Stimulated activated CD4-positive, alpha-beta T cell treated with anti-CD3 and anti-CD28 coated beads, Interleukin-1b, Interleukin-23, amount 100 ng/mL, for 48 hours (primary cell): Measurements from ENCODE around the gene ANKRD63.

Source experiments
- DNase-seq: peaks from one replicate; pipeline ENCODE4 v3.0.0-alpha.2; 2020

The ANKRD63 gene

DNA sequence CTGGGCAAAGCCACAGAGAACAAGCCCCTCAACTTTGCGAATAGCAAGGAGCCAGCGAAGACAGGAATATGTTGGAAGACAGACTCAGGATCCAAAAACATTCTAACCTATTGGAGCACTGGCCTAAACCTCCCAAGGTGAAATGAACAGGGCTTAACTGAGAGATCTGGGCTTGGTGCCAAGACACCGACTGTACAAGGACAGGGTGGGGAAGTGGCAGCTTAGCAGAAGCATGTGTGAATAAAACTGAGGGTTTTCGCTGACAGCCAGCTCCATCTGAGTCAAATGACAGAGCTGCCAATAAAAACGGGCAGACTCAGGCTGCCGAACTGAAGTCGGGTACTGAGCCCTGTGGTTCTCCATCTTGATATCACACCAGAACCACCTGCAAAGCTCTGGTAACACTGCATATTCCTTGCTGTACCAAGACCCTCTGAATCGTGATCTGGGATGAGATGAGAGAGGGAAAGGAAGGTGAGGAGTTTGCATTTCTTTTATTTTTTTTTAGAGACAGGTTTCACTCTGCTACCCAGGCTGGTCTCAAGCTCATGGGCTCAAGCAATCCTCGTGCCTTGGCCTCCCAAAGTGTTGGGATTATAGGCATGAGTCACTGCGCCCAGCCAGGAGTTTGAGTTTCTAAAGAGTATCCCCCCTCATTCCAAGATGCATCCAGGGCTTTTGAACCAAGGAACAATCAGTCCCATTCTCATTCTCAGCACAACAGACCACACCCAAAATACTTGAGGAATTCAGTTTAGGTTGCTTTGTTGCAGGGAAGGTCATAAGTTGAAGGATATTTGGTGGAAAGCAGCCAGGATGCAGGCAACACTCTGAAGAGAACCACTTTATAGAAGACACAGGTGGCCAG, 30.9 kb upstream of the ANKRD63 start:
- DNase-seq, result no peak

DNA sequence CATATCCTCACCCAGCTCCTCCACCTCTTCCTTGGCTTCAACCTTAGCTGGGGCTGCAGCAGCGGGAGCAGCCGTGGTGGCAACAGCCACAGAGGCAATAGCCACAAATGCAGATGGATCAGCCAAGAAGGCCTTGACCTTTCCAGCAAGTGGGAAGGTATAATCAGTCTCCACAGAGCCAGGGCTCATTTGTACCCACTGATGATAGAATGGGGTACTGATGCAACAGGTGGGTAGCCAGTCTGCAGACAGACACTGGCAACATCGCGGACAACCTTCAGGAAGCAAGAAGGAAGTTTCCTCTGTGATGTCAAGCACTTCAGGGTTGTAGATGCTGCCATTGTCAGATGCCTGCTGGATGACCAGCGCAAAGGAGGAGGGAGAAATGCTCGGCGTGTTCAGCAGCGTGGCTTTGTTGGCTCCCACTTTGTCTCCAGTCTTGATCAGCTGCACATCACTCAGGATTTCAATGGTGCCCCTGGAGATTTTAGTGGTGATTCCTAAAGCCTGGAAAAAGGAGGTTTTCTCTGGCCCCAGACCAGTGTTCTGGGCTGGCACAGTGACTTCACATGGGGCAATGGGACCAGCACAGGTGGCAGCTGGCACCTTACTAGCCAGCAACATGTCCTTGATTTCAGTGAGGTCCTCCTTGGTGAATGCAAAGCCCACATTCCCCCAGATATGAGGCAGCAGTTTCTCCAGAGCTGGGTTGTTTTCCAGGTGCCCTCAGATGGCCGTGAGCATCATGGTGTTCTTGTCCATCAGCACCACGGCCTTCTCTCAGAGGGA, 29.7 kb upstream of the ANKRD63 start:
- no peak for DNase-seq

DNA sequence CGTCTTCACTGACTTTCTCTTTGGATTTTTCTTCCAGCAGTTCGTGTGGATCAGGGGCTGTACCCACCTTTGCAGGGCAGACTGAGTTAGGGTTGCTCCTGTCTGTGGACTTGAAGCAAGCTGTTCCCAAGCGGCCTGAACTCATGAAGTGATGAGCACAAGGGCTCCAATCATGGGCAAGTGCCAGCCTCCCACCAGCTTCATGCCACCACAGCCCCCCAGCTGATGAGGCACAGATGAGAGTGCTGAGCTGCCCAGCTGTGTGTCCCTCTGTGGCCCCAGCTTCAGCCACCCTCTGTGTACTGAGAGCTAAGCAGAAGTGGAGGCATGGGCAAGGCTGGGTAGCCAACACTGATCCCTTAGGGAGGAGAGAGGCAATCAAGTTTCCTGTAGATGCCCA, 28.1 kb upstream of the ANKRD63 start:
- no peak for DNase-seq

GRCh38 chr15:40310001-40310959, 27.4 kb upstream of the ANKRD63 start:
- peak; percentile 71 for DNase-seq

- no peak for DNase-seq
These were observed 26.5 kb upstream of the ANKRD63 start for GRCh38 chr15:40309344-40309862.

- DNase-seq, result peak; percentile 69
These were observed 24.8 kb upstream of the ANKRD63 start, which contains the start of gene PLCB2 for GRCh38 chr15:40307421-40308211. TSS of gene PLCB2 (minus strand) at chr15:40307935. CDS start at chr15:40307672, 263 bp downstream.

GRCh38 chr15:40306908-40307307, 24.0 kb upstream of the ANKRD63 start:
- no peak for DNase-seq

DNA sequence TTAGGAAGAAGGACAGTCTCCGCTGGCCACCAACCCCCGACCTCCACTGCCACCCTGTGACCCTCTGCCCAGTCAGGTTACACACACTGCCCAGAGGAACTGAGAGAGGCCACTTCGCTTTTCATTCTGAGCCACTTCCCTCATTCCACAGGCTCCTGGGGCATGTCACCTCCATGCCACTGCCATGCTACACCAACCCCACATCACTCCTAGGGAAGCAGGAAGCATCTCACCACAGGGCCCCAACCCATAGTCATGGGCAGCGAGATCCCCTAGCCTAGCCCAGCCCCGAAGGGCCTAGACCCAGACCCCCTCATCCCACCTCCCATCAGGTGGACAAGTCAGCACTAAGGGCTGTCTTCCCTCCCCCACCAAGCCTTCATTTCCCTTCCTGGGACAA, 23.5 kb upstream of the ANKRD63 start:
- no peak for DNase-seq

GRCh38 chr15:40305281-40305680, 22.4 kb upstream of the ANKRD63 start:
- DNase-seq, result no peak

DNA sequence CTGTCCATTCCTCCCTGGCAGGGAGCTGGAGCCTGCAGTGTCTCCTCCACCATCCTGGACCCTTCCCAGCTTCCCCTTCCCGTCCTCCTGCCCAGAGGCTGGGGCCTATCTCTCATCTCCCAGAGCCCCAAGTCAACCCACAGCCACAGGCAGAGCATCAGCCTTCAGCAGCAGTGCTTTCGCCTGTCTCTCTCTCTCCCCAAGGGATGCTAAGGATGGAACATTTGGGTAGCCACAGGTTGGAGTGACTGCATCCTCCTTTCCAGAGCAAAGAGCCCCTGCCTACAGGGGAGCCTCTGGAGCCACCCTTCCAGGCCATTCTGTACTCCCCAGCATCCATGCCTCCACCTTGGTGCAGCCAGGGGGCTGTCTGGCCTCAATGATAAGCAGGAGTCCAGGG, 20.7 kb upstream of the ANKRD63 start:
- DNase-seq, result no peak

DNA sequence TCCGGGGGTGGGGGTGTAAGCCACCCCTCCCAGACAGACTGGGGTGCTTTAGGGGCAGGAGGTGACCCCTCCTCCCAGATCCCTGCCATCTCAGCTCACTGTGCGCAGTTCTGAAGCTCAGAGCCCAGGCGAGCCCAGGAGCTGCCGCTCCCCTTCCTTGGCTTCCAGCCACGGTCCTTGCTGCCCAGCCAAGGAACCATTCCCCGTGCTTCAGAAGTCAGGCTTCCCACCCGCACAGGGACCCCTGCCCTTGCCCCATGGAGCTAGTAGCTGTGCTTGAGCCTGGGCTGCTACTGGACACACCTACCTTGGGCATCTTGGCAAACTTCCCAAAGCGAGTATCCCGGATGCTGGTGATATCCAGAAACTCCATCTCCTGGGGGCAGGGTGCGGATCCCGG, 20.1 kb upstream of the ANKRD63 start:
- no peak for DNase-seq

GRCh38 chr15:40302288-40302886, 19.5 kb upstream of the ANKRD63 start:
- no peak for DNase-seq

DNA sequence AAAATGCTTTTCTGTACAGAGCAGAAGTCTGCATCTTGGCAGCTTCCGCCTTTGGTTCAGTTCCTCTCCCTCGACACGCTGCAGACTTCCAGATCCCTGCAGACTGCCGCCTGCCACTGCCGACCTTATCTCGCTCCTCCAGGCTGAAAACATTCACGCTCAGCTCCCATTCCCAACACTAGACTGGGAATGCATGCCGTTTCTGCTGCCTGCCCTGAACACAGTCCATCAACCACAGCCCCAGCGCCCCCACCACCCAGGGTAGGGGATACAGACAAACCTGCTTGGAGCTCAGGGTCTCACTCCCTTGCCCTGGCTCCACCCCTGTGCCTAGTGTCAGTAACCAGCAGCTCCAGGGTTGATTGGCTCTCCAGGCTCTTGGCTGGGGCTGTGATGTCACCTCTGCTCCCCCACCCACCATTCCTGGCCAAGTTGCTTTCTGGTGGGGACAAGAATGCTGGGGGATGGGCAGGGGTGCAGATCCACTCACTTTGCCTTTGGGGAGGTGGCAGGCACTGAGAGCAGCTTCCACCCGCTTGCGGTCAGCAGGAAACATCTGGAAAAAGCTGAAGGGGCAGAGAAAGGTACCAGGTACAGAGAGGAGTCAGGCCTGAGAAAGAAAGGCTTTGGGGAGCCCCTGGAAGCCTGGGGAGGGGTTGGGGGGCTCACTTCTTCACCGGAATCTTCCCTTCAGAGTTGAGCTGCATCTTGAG, 18.8 kb upstream of the ANKRD63 start:
- DNase-seq, result no peak

DNA sequence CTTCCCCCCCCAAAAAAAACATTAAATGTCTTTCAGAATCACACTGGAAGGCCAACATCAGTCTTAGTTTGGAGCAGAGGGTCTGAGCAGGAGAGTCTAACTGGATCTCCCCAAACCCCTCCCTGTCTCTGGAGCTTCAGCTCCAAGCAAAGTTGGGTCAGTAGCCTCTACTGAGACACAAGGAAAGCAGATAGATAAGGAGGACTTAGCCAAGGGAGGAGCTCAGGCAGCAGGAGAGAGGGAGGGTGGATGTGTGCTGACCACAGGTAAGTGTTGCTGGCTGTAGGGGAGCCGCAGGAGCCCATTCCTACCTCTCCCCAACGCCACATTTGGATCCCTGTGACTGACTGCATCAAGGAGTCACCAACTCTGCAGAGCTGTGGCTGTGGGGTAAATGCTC, 17.9 kb upstream of the ANKRD63 start:
- DNase-seq, result no peak

GRCh38 chr15:40300367-40300766, 17.5 kb upstream of the ANKRD63 start:
- no peak for DNase-seq

DNA sequence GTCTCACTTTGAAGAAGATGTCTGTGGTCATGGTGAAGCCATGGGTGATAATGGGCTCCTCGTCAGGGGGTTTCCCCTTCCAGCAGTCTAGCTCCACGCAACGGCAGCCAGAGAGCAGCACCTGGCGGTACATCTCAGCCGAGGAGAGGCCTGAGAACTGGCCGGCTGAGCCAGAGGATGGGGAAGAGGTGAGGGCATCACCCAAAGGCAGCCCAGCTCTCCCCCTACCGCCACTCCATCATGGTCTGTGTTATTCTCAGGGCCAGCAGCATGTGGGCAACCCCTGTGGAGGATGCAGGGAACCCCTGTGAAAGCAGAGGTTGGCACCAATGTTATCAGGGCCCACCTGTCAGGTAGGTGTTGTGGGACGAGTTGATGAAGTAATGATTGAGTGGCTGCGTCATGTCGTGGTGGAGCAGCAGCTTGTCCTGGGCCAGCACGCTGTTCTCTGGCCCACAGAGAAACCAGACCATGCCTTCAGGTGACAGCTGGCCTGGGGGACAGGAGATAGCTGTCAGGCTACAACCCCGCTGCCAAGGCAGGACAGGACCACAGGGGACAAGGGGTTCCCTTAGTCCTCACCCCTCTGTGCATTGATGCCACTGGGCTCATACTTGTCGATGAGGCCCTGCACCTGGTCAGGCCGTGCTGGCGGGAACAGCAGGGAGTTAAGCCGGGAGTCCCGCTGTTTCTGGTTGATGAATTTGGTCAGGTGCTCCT, 15.5 kb upstream of the ANKRD63 start:
- no peak for DNase-seq

- no peak for DNase-seq
These were observed 14.5 kb upstream of the ANKRD63 start for GRCh38 chr15:40297356-40297755.

GRCh38 chr15:40296561-40297230, 13.8 kb upstream of the ANKRD63 start:
- no peak for DNase-seq

DNA sequence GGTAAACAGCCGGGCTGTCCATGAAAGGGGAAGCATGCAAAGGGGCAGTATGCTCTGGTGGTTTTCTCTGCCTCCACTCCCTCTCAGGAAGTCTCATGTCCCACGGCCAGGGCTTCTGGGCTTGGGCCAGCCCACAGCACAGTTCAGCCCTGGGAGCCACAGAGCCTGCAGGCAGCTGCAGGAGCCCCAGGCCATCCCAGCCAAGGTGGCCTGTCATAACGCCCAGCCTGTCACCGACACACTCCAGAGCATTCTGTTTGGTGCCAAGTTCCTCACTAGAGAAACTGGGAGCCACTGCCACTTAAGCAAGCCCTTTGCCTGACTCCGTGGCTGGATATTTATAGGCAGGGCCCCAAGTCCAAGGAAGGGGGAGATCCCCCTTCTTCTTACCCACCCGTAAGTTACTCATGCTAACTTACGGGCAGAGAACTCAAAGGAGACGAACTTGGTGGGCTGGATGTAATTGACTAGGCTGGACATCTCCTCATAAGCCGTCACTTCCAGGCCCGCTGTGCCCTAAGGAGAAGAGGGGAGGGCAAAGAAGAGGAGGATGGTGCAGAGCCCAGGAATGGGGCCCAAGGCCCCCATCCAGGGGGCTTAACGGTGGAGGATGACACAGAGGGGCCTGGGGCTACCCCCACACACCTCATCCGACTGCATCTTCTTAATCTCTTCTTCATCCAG, 13.2 kb upstream of the ANKRD63 start:
- DNase-seq, result no peak
